MCF 10A (cell line): Measurements from ENCODE around the gene DIPK1C. TPM values are rescaled to one million over a fixed set of nuclear protein-coding genes. Genes with fewer than 3 reads are reported as not detected.

ENCODE experiments used
- BruUV-seq: library from RNA; stranded (reverse); fragments of 400-500 nt; replicated peaks from 2 replicates; lab custom pipeline; 2021; lab: Mats Ljungman, UMichigan
- CTCF ChIA-PET: fragments of 300-600 bp; sonication (Branson Sonifier 250); formaldehyde crosslinking; extraction: SDS; loops from one replicate; lab custom pipeline; 2021; ENCODE audit warnings: antibody characterized with exemption, inconsistent platforms; lab: Yijun Ruan, JAX
- POLR2A ChIA-PET: fragments of 300-600, 350-650 bp; sonication (Branson Sonifier 250); formaldehyde crosslinking; extraction: SDS; loops from one replicate; lab custom pipeline; 2020; ENCODE audit warnings: antibody characterized with exemption, inconsistent platforms; lab: Yijun Ruan, JAX
- DNase-seq: peaks from one replicate; pipeline ENCODE4 v3.0.0-alpha.2; 2018; ENCODE audit not compliant: unreplicated experiment
- H3K27ac Mint-ChIP-seq: one replicate; pipeline ENCODE4 v1.8.0; 2022; ENCODE audit warnings: mild to moderate bottlenecking, low read depth, mixed read lengths; ENCODE audit not compliant: unreplicated experiment
- H3K27me3 Mint-ChIP-seq: one replicate; pipeline ENCODE4 v1.8.0; 2022; ENCODE audit warnings: mixed read lengths; ENCODE audit not compliant: insufficient read depth, unreplicated experiment
- H3K36me3 Mint-ChIP-seq: one replicate; pipeline ENCODE4 v1.8.0; 2022; ENCODE audit warnings: mild to moderate bottlenecking, moderate library complexity, mixed read lengths; ENCODE audit not compliant: insufficient read depth, unreplicated experiment
- H3K4me1 Mint-ChIP-seq: one replicate; pipeline ENCODE4 v1.8.0; 2022; ENCODE audit warnings: mixed read lengths; ENCODE audit not compliant: insufficient read depth, unreplicated experiment
- H3K4me3 Mint-ChIP-seq: one replicate; pipeline ENCODE4 v1.8.0; 2022; ENCODE audit warnings: mild to moderate bottlenecking, moderate library complexity, mixed read lengths; ENCODE audit not compliant: unreplicated experiment
- H3K9me3 Mint-ChIP-seq: one replicate; pipeline ENCODE4 v1.8.0; 2022; ENCODE audit warnings: mixed read lengths; ENCODE audit not compliant: unreplicated experiment
- intact Hi-C: fragments of 100-400 bp; cut with micrococcal nuclease; formaldehyde crosslinking; loops from 2 replicates; pipeline ENCODE4 v1.14.1; 2022
- total RNA-seq: library from RNA; stranded (reverse); gene quantifications from 2 replicates; pipeline ENCODE4 v1.2.3, GENCODE V29; 2022
- TF ChIP-seq, protein P1 (sequence below): fragments of 200-600 bp; IDR thresholded peaks from one replicate; pipeline ENCODE4 v1.8.0; 2022; ENCODE audit warnings: antibody characterized with exemption, mild to moderate bottlenecking; ENCODE audit not compliant: unreplicated experiment

DIPK1C gene
- total RNA-seq, 1 experiment from 2014 or later: not detected

DNA sequence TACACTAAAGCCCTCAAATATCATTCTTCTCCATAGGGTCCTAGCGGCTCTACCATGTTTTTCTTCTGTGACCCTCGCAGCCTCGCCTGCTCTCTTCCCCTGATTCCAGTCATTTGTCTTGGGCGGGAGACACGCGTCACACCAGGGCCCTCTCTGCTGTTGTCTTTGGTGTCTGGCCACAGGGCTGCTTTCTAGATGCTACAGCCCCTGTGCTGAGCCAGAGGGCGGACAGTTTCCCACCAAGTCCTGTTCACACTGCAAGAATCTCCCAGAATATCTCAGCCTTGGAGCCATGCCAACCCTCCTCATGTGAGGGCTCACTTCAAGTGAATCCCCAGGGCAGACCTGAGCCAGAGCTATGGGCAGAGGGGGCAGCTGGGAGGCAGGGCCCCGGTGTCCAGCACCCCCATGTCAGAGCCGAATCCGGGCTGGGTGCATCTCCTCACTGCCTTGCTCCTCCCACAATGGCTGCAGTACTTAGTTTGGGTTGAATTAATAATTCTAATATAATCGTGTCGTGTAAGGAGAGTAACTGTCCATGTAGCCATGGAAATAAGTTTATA, 42.1 kb downstream of the DIPK1C start:
- intact Hi-C loops: no loop called here
- H3K9me3 Mint-ChIP-seq: no peaks in the 10 kb centered on the region
- no peaks in the 10 kb centered on the region for H3K4me1 Mint-ChIP-seq
- POLR2A ChIA-PET: no interaction called here
- no peak overlapping the region for H3K4me3 Mint-ChIP-seq
- CTCF ChIA-PET: no interaction called here
- BruUV-seq: no TSS peak
- TF ChIP-seq, protein P1, sequence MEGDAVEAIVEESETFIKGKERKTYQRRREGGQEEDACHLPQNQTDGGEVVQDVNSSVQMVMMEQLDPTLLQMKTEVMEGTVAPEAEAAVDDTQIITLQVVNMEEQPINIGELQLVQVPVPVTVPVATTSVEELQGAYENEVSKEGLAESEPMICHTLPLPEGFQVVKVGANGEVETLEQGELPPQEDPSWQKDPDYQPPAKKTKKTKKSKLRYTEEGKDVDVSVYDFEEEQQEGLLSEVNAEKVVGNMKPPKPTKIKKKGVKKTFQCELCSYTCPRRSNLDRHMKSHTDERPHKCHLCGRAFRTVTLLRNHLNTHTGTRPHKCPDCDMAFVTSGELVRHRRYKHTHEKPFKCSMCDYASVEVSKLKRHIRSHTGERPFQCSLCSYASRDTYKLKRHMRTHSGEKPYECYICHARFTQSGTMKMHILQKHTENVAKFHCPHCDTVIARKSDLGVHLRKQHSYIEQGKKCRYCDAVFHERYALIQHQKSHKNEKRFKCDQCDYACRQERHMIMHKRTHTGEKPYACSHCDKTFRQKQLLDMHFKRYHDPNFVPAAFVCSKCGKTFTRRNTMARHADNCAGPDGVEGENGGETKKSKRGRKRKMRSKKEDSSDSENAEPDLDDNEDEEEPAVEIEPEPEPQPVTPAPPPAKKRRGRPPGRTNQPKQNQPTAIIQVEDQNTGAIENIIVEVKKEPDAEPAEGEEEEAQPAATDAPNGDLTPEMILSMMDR: no peak
- H3K36me3 Mint-ChIP-seq: no peaks in the 10 kb centered on the region
- H3K27ac Mint-ChIP-seq: no peak overlapping the region
- H3K27me3 Mint-ChIP-seq: peaks cover 90% of the 10 kb centered on the region
- no peak for DNase-seq

DNA sequence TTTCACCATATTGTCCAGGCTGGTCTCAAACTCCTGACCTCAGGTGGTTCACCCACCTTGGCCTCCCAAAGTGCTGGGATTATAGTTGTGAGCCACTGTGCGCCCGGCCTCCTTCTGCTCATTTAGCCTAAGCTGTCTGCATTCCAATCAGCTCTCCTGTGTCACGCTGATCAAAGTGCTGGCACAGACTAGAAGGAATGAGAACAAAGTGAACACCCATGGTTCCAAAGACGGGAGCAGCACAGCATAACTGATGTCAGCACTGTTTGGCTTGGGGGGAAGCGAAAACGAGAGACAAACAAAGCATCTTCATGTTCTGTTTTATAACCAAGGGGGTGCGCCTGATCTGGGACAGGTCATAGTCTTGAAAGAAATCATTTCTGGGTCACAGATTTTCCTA, 43.3 kb downstream of the DIPK1C start:
- ChIA-PET CTCF (no interaction called here), POLR2A (no interaction called here)
- H3K4me3 Mint-ChIP-seq: no peak overlapping the region
- no peak overlapping the region for H3K27ac Mint-ChIP-seq
- intact Hi-C loops: no loop called here
- no peaks in the 10 kb centered on the region for H3K4me1 Mint-ChIP-seq
- peaks cover 86% of the 10 kb centered on the region for H3K27me3 Mint-ChIP-seq
- H3K36me3 Mint-ChIP-seq: no peaks in the 10 kb centered on the region
- BruUV-seq: no TSS peak
- no peaks in the 10 kb centered on the region for H3K9me3 Mint-ChIP-seq
- DNase-seq: no peak
- TF ChIP-seq, protein P1: no peak

DNA sequence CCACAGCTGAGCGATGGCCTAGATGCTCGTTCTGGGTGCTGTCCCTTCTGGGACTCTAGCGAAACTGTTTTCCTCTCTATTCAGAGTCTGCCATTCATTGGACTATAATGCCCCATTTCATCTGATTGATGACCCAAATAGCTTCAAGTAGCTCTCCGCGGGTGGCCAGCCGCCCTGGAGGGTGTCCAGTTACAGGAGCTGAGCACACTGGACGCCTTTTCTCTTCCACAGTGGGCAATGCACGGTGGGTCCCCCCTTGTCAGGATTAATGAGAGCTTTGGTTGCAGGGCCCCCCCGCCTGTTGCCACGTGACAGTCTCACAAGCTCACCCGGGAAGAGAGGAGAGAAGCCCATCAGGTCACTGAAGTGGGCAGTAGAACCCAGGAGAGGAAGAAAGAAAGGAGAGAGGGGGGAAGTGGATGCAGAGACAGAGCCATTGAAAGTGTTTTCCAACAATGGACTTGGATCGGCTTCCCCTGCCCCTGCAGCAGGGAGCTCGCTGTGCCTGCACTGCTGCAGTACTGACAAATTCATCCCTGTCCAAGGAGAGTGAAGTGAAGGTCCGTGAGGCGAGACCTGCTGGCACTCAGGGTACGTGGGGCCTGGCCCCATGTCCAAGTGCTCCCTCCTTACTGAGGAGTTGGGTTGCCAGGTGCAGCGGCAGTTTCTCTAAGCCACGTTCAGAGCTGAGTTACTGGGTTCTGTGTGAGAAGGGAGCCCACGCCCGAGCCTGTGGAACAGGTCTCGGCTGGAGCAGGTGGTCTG, 44.8 kb downstream of the DIPK1C start:
- BruUV-seq: no TSS peak
- H3K27me3 Mint-ChIP-seq: peaks cover 86% of the 10 kb centered on the region
- H3K36me3 Mint-ChIP-seq: no peaks in the 10 kb centered on the region
- H3K27ac Mint-ChIP-seq: no peak overlapping the region
- TF ChIP-seq, protein P1: no peak
- intact Hi-C loops: no loop called here
- DNase-seq: no peak
- H3K9me3 Mint-ChIP-seq: no peaks in the 10 kb centered on the region
- no peak overlapping the region for H3K4me3 Mint-ChIP-seq
- ChIA-PET CTCF (interaction anchor here (0.6 kb wide), 2 partner anchors 47 to 81 kb away, joined by 3 to 4 read pairs; no protein-coding TSS in a partner anchor), POLR2A (interaction anchor here (0.6 kb wide), 1 partner anchor 47 kb away, joined by 3 read pairs; no protein-coding TSS in a partner anchor)
- no peaks in the 10 kb centered on the region for H3K4me1 Mint-ChIP-seq

DNA sequence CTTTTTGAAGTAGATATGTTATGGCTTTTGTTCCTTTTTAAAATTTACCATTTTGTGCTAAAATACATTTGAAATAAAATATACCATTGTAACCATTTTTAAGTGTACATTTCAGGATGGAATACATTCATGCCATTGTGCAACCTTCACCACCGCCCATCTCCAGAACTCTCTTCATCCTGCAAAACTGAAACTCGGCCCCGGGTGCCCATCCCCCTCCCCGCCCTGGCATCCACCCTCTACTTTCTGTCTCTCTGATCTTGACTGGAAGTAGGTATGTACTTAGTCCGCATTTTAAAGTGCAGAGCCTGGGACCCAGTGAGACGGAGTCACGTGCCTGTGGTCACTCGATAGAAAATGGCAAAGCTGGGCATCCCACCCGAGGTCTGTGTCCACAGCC, 45.6 kb downstream of the DIPK1C start:
- TF ChIP-seq, protein P1: no peak
- Mint-ChIP-seq H3K36me3 (no peaks in the 10 kb centered on the region), H3K27ac (no peak overlapping the region), H3K4me3 (no peak overlapping the region), H3K4me1 (no peaks in the 10 kb centered on the region), H3K9me3 (no peaks in the 10 kb centered on the region), H3K27me3 (peaks cover 81% of the 10 kb centered on the region)
- intact Hi-C loops: no loop called here
- no peak for DNase-seq
- POLR2A ChIA-PET: no interaction called here
- CTCF ChIA-PET: interaction anchor here (0.6 kb wide), 2 partner anchors 15 to 82 kb away, joined by 3 read pairs; no protein-coding TSS in a partner anchor
- no TSS peak for BruUV-seq
